ENCODE measurements around the gene ABR.

Gene ABR

DNA sequence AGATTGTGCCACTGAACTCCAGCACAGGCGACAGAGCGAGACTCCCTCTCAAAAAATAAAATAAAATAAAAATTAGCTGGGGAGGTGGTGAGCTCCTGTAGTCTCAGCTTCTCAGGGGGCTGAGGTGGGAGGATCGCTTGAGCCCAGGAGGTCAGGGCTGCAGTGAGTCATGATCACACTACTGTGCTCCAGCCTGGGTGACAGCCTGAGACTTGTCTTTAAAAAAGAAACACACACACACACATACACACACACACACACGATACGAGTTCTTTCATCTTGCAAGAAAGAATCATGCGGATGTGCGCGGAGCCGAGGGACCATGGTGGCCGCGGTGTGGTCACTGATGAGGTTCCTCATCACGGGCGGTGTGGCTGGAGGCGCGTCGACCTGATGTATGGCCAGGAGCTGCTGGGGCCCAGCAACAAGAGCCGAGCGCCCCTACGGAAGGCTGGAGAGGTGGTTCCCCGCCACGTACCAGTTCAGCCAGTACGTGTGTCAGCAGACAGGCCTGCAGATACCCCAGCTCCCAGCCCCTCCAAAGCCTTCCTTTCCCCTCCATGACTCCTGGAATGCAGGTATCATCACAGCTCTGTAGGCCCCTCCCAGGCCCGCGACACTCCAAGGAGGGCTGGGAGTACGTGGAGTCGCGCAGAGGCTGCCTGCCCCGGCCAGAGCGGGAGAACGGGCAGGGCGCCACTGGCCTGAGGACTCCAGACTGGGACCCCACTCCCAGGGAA lies 220.9 kb downstream of the ABR start:
- no peak for DNase-seq (ENCODE audit: low spot score)

DNA sequence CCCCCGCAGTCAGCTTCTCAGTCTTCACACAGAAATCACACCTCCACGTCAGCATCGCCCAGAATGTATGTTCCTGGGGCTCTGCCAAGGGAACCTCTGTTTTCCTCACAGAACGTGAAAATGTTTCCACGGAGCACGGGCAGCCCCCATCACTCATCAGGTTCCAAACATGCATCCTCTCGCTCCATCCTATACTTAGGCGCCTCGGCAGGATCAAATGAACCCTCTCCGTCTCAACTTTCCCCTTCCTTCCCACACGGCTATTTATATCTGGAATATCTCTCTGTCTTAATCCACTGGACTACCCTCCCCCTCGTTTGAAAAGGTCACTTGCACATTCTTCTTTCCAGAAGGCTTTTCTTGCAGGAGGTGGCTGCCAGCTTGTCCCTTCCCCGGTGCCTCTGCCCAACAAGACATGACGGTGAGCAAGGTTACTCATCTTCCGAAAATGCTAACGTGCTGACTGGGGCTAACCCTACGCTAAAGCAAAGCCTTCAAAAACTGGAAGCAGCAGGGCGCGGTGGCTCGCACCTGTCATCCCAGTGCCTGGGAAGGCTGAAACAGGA lies 221.8 kb downstream of the ABR start:
- DNase-seq (ENCODE audit: low spot score): no peak

DNA sequence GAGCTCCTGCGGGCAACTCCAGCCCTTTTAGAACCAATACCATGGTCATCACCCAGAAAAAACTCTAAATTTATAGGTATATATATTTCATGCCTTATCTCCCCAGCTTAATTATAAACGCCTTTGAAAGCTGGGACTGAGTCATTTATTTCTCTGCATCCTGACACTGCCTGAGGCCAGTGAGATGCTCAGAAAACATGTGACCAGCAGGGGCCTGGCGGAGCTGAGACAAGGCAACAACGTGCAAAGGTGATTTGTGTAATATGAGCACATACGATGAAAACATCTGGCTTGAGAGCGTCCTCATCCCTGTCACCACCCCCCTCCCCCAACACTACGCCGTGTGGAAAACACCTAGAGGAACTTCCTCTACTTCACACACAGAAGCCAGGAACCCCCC lies 222.9 kb downstream of the ABR start:
- no peak for DNase-seq (ENCODE audit: low spot score)

DNA sequence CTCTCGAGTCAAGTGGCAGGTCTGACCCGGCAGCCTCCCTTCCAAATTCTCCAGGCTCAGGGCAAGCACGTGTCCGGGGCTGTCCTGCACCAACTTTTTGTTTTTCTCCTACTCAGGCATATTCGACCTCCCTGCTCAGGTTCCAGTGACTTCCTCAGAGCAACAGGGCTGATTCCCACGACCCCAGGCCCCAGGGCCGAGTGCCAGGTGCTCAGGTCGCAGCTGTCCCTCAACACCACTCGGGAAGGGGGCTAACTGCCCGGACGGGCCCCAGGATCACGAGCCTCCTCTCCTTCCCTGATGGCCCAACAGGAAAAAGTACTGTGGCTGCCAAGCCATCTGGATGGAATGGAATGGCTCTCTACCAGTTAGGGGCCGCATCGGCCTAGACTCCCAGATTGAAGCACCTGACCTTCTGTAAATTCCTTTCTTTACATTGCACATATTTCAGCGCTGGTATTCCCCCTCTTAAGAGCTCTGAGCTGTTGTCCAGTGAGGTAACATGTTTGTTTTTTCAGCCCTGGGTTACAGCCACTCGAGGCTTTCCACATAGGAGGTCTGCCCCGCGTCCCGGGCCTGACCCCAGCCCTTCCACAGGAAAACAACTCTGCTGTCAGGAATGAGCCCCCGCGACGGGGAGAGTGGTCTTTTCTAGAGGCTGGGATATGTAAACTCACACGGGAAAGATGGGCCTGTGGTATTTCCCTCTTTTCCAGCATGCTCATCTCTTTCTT lies 225.2 kb downstream of the ABR start:
- DNase-seq (ENCODE audit: low spot score): no peak

DNA sequence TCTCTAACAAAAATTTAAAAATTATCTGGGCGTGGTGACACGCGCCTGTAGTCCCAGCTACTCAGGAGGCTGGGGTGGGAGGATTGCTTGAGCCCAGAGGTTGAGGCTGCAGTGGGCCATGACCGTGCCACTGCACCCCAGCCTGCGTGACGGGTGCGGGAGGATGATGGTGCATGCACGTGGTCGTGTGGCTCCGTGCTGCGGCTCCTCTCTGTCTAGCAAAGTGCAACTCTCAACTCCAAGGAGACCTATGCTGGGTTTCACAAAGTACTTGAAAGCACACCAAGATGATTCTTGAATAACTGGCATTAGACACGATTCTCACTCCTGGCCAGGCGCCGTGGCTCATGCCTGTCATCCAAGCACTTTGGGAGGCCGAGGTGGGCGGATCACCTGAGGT lies 226.0 kb downstream of the ABR start:
- no peak for DNase-seq (ENCODE audit: low spot score)

All from left forelimb (tissue), 1 donor.